ENCODE data around the gene ECE1. TPM values are rescaled to one million over a fixed set of nuclear protein-coding genes. Genes with fewer than 3 reads are reported as not detected.

ECE1 gene
- total and polyA plus RNA-seq, 2 donors (not counting 3 experiments of a cell fraction or from before 2014, with no cell fraction given), result 437 to 562 TPM

DNA sequence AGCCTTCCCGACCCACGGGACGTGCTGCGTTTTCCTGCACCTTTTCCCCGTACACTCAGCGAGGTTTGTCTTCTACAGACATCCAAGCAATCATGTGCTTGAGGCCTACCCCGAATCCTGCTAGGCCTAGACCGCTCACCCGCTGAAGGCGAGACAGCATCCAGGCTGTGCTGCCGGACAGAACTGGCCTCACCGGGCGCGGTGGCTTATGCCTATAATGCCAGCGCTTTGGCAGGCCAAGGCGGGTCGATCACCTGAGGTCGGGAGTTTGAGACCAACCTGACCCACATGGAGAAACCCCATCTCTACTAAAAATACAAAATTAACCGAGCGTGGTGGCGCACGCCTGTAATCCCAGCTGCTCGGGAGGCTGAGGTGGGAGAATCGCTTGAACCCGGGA is 54.1 kb downstream of the ECE1 start:
- POLR2A ChIA-PET, result no interaction called here
- TF ChIP-seq, protein P1, sequence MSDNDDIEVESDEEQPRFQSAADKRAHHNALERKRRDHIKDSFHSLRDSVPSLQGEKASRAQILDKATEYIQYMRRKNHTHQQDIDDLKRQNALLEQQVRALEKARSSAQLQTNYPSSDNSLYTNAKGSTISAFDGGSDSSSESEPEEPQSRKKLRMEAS (IDR thresholded peaks at IDR 0.05; ENCODE audit: insufficient read depth, insufficient read length), result no peak
- TF ChIP-seq MYC (IDR thresholded peaks at IDR 0.05; ENCODE audit: low read depth, low read length) (no peak), JUN (IDR thresholded peaks at IDR 0.05; ENCODE audit: borderline replicate concordance, insufficient read depth, insufficient read length, low read depth) (no peak), GATA2 (IDR thresholded peaks at IDR 0.05; ENCODE audit: insufficient read depth, insufficient read length, low read depth, low read length) (no peak), POLR2AphosphoS5 (IDR thresholded peaks at IDR 0.05; ENCODE audit: insufficient read depth, low read depth, low read length) (no peak), EZH2 (IDR thresholded peaks at IDR 0.05; ENCODE audit: borderline replicate concordance, low read depth, low read length, severe bottlenecking) (no peak), POLR2A (IDR thresholded peaks at IDR 0.05; ENCODE audit: low read depth, low read length) (no peak), FOS (IDR thresholded peaks at IDR 0.05; ENCODE audit: borderline replicate concordance, insufficient read depth, low read length) (no peak)
- TF ChIP-seq, protein P2, sequence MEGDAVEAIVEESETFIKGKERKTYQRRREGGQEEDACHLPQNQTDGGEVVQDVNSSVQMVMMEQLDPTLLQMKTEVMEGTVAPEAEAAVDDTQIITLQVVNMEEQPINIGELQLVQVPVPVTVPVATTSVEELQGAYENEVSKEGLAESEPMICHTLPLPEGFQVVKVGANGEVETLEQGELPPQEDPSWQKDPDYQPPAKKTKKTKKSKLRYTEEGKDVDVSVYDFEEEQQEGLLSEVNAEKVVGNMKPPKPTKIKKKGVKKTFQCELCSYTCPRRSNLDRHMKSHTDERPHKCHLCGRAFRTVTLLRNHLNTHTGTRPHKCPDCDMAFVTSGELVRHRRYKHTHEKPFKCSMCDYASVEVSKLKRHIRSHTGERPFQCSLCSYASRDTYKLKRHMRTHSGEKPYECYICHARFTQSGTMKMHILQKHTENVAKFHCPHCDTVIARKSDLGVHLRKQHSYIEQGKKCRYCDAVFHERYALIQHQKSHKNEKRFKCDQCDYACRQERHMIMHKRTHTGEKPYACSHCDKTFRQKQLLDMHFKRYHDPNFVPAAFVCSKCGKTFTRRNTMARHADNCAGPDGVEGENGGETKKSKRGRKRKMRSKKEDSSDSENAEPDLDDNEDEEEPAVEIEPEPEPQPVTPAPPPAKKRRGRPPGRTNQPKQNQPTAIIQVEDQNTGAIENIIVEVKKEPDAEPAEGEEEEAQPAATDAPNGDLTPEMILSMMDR (IDR thresholded peaks at IDR 0.05; ENCODE audit: extremely low read depth in 1 of 2, insufficient read depth in 1 of 2, low read depth in 1 of 2, low read length in 2 of 2), result no peak
- CTCF ChIA-PET, result interaction anchor here (0.5 to 5.1 kb wide), 3 partner anchors 34 to 452 kb away, joined by 5 to 155 read pairs (median 5); no protein-coding TSS in a partner anchor
- no peaks in the 10 kb centered on the region for H3K27me3 ChIP-seq (ENCODE audit: control insufficient read depth in 2 of 2, insufficient read depth in 2 of 2, low read length in 2 of 2)
- no peaks in the 10 kb centered on the region for H3K79me2 ChIP-seq (ENCODE audit: control insufficient read depth, insufficient read depth, low read length)
- intact Hi-C loops (cut with micrococcal nuclease), result no loop called here
- no peaks in the 10 kb centered on the region for H3K4me1 ChIP-seq (ENCODE audit: control insufficient read depth, extremely low read depth, insufficient read depth, low read length)
- H3K9me1 ChIP-seq (replicated peaks; ENCODE audit: control insufficient read depth, extremely low read depth, insufficient read depth, low read length), result no peaks in the 10 kb centered on the region
- no peak overlapping the region for H3K4me2 ChIP-seq (ENCODE audit: insufficient read depth, low read length)
- H3K27ac ChIP-seq (ENCODE audit: insufficient read depth, low read depth, low read length), result no peak overlapping the region
- H3K9me3 ChIP-seq (replicated peaks; ENCODE audit: control insufficient read depth, insufficient read depth, low read length), result no peaks in the 10 kb centered on the region
- H3K9ac ChIP-seq (replicated peaks; ENCODE audit: extremely low read depth, insufficient read depth, low read length), result no peak overlapping the region
- FAIRE-seq (no peak), DNase-seq (ENCODE audit: low read depth, low spot score) (no peak)
- H3K36me3 ChIP-seq (ENCODE audit: control insufficient read depth in 2 of 2, extremely low read depth in 1 of 2, insufficient read depth in 2 of 2, low read length in 2 of 2), result peaks cover 42 to 60% of the 10 kb centered on the region in 2 experiments
- no TSS peak for BruUV-seq (replicated peaks)
- no peak overlapping the region for H2AFZ ChIP-seq (ENCODE audit: low read depth, low read length)
- dilution Hi-C loops (cut with MboI; ENCODE audit: extremely low pct_ligation_motif_present, low sequenced_read_pairs), result no loop called here
- H4K20me1 ChIP-seq (replicated peaks; ENCODE audit: control insufficient read depth, extremely low read depth, insufficient read depth, low read length), result peaks cover 3% of the 10 kb centered on the region
- H3K4me3 ChIP-seq (replicated peaks in 1 of 3; ENCODE audit: insufficient read depth in 1 of 3, low read depth in 1 of 3, low read length in 3 of 3), result no peak overlapping the region
